MCF 10A (cell line): Measurements from ENCODE around the gene XAF1. TPM values are rescaled to one million over a fixed set of nuclear protein-coding genes. Genes with fewer than 3 reads are reported as not detected.

ENCODE experiments used
- BruUV-seq: library from RNA; stranded (reverse); fragments of 400-500 nt; replicated peaks from 2 replicates; lab custom pipeline; 2021; lab: Mats Ljungman, UMichigan
- CTCF ChIA-PET: fragments of 300-600 bp; sonication (Branson Sonifier 250); formaldehyde crosslinking; extraction: SDS; loops from one replicate; lab custom pipeline; 2021; ENCODE audit warnings: antibody characterized with exemption, inconsistent platforms; lab: Yijun Ruan, JAX
- POLR2A ChIA-PET: fragments of 300-600, 350-650 bp; sonication (Branson Sonifier 250); formaldehyde crosslinking; extraction: SDS; loops from one replicate; lab custom pipeline; 2020; ENCODE audit warnings: antibody characterized with exemption, inconsistent platforms; lab: Yijun Ruan, JAX
- DNase-seq: peaks from one replicate; pipeline ENCODE4 v3.0.0-alpha.2; 2018; ENCODE audit not compliant: unreplicated experiment
- H3K27ac Mint-ChIP-seq: one replicate; pipeline ENCODE4 v1.8.0; 2022; ENCODE audit warnings: mild to moderate bottlenecking, low read depth, mixed read lengths; ENCODE audit not compliant: unreplicated experiment
- H3K27me3 Mint-ChIP-seq: one replicate; pipeline ENCODE4 v1.8.0; 2022; ENCODE audit warnings: mixed read lengths; ENCODE audit not compliant: insufficient read depth, unreplicated experiment
- H3K36me3 Mint-ChIP-seq: one replicate; pipeline ENCODE4 v1.8.0; 2022; ENCODE audit warnings: mild to moderate bottlenecking, moderate library complexity, mixed read lengths; ENCODE audit not compliant: insufficient read depth, unreplicated experiment
- H3K4me1 Mint-ChIP-seq: one replicate; pipeline ENCODE4 v1.8.0; 2022; ENCODE audit warnings: mixed read lengths; ENCODE audit not compliant: insufficient read depth, unreplicated experiment
- H3K4me3 Mint-ChIP-seq: one replicate; pipeline ENCODE4 v1.8.0; 2022; ENCODE audit warnings: mild to moderate bottlenecking, moderate library complexity, mixed read lengths; ENCODE audit not compliant: unreplicated experiment
- H3K9me3 Mint-ChIP-seq: one replicate; pipeline ENCODE4 v1.8.0; 2022; ENCODE audit warnings: mixed read lengths; ENCODE audit not compliant: unreplicated experiment
- intact Hi-C: fragments of 100-400 bp; cut with micrococcal nuclease; formaldehyde crosslinking; loops from 2 replicates; pipeline ENCODE4 v1.14.1; 2022
- total RNA-seq: library from RNA; stranded (reverse); gene quantifications from 2 replicates; pipeline ENCODE4 v1.2.3, GENCODE V29; 2022
- TF ChIP-seq, protein P1 (sequence below): fragments of 200-600 bp; IDR thresholded peaks from one replicate; pipeline ENCODE4 v1.8.0; 2022; ENCODE audit warnings: antibody characterized with exemption, mild to moderate bottlenecking; ENCODE audit not compliant: unreplicated experiment

Gene XAF1
- total RNA-seq, 1 experiment from 2014 or later, result not detected

GRCh38 chr17:6799738-6800137 is 43.9 kb downstream of the XAF1 start:
- no peaks in the 10 kb centered on the region for H3K36me3 Mint-ChIP-seq
- CTCF ChIA-PET, result interaction anchor here (0.6 to 1.1 kb wide), 2 partner anchors 20 to 44 kb away, joined by 3 to 4 read pairs; no protein-coding TSS in a partner anchor
- POLR2A ChIA-PET, result no interaction called here
- no peaks in the 10 kb centered on the region for H3K4me1 Mint-ChIP-seq
- H3K27me3 Mint-ChIP-seq, result peaks cover 2% of the 10 kb centered on the region
- no peak overlapping the region for H3K4me3 Mint-ChIP-seq
- H3K27ac Mint-ChIP-seq, result no peak overlapping the region
- BruUV-seq, result no TSS peak
- DNase-seq, result no peak
- TF ChIP-seq, protein P1, sequence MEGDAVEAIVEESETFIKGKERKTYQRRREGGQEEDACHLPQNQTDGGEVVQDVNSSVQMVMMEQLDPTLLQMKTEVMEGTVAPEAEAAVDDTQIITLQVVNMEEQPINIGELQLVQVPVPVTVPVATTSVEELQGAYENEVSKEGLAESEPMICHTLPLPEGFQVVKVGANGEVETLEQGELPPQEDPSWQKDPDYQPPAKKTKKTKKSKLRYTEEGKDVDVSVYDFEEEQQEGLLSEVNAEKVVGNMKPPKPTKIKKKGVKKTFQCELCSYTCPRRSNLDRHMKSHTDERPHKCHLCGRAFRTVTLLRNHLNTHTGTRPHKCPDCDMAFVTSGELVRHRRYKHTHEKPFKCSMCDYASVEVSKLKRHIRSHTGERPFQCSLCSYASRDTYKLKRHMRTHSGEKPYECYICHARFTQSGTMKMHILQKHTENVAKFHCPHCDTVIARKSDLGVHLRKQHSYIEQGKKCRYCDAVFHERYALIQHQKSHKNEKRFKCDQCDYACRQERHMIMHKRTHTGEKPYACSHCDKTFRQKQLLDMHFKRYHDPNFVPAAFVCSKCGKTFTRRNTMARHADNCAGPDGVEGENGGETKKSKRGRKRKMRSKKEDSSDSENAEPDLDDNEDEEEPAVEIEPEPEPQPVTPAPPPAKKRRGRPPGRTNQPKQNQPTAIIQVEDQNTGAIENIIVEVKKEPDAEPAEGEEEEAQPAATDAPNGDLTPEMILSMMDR, result no peak
- intact Hi-C loops, result loop anchor here (1.0 kb wide), 1 partner anchor 133 kb away; no protein-coding TSS in a partner anchor
- H3K9me3 Mint-ChIP-seq, result no peaks in the 10 kb centered on the region

DNA sequence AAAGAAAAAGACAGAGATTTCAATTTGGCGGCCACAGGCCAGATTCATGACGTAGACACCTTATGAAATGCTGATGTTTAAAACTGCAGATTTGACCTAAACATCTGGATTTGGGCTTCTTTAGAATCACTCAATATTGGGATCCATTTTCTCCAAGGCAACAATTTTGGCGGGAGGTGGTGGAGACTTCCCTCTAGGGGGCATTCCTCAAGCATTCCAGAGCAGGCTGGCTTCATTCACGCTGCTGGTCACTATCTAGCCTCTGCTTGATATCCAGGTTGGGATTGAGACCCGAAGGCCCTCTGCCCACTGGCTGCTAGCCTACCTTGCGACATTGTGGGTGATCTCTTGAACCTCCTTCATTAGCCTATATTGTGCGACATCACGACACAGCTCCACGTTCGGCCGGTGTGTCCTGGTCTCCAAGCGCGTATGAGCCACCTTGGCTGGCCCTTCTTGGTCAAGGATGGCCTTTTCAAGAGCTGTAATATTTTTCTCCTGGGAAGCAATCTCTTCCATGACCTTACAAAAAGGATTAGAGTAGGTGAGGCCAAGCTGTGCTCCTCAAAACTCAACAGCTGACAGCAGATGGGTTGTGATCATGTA is 44.7 kb downstream of the XAF1 start:
- DNase-seq, result peak; percentile 43
- no peaks in the 10 kb centered on the region for H3K4me1 Mint-ChIP-seq
- CTCF ChIA-PET, result interaction anchor here (0.5 to 1.2 kb wide), 8 partner anchors 13 to 150 kb away, joined by 3 to 11 read pairs (median 4); no protein-coding TSS in a partner anchor
- no peak overlapping the region for H3K27ac Mint-ChIP-seq
- no peaks in the 10 kb centered on the region for H3K9me3 Mint-ChIP-seq
- POLR2A ChIA-PET, result interaction anchor here (1.3 kb wide), 1 partner anchor 13 kb away, joined by 6 read pairs; no protein-coding TSS in a partner anchor
- TF ChIP-seq, protein P1, result peak; percentile 42
- H3K36me3 Mint-ChIP-seq, result no peaks in the 10 kb centered on the region
- intact Hi-C loops, result loop anchor here (1.0 kb wide), 1 partner anchor 134 kb away; no protein-coding TSS in a partner anchor
- no peak overlapping the region for H3K4me3 Mint-ChIP-seq
- BruUV-seq, result no TSS peak
- H3K27me3 Mint-ChIP-seq, result peaks cover 10% of the 10 kb centered on the region

- no TSS peak for BruUV-seq
- CTCF ChIA-PET, result interaction anchor here (0.7 to 1.0 kb wide), 2 partner anchors 32 to 190 kb away, joined by 3 read pairs; no protein-coding TSS in a partner anchor
These were observed 55.7 kb downstream of the XAF1 start for GRCh38 chr17:6811510-6811909.

GRCh38 chr17:6812295-6812694 is 56.4 kb downstream of the XAF1 start:
- intact Hi-C loops, result no loop called here
- POLR2A ChIA-PET, result no interaction called here
- no peak for DNase-seq
- H3K4me1 Mint-ChIP-seq, result no peaks in the 10 kb centered on the region
- no peaks in the 10 kb centered on the region for H3K9me3 Mint-ChIP-seq
- no peak overlapping the region for H3K27ac Mint-ChIP-seq
- H3K36me3 Mint-ChIP-seq, result no peaks in the 10 kb centered on the region
- CTCF ChIA-PET, result interaction anchor here (1.0 kb wide), 1 partner anchor 31 kb away, joined by 3 read pairs; no protein-coding TSS in a partner anchor
- BruUV-seq, result no TSS peak
- no peak overlapping the region for H3K4me3 Mint-ChIP-seq
- TF ChIP-seq, protein P1, result no peak
- H3K27me3 Mint-ChIP-seq, result no peaks in the 10 kb centered on the region

More at GRCh38 chr17:6811510-6811909, 55.7 kb downstream of the XAF1 start:
- POLR2A ChIA-PET, result no interaction called here
- DNase-seq, result no peak
- Mint-ChIP-seq H3K4me3 (no peak overlapping the region), H3K4me1 (no peaks in the 10 kb centered on the region), H3K36me3 (no peaks in the 10 kb centered on the region), H3K27me3 (no peaks in the 10 kb centered on the region), H3K9me3 (no peaks in the 10 kb centered on the region), H3K27ac (no peak overlapping the region)
- intact Hi-C loops, result no loop called here
- TF ChIP-seq, protein P1, result no peak
